Measurements from ENCODE around the gene ZNF883. TPM values are rescaled to one million over a fixed set of nuclear protein-coding genes. Genes with fewer than 3 reads are reported as not detected.

ZNF883 gene
- total RNA-seq, 1 experiment from 2014 or later, result not detected

DNA sequence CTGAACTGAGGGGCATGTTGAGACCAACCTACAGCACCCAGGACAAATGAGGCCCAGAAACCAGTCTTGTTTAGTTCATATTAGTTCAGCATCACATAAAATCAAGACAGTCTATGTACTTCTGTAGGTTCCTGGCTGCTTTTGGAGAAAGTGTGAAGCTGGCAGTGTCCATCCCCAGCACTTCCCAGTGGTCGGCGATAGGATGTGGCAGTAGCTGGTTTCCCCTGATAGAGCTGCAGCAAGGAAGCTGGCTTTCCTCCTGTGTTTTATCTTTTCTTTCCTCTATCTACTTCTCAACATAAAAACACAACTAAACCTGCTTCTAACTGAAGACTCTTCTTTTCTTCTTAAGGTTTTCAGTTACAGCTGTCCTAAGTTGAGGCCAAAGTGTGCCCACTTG, 78.3 kb downstream of the ZNF883 start:
- intact Hi-C loops (cut with micrococcal nuclease), result loop anchor here (10.0 kb wide), 1 partner anchor 161 kb away; no protein-coding TSS in a partner anchor
- RAD21 ChIA-PET (ENCODE audit: low non-redundant PET in 1 of 2, low total read pairs in 2 of 2, uncharacterized antibody in 2 of 2, unreplicated experiment in 2 of 2), result no interaction called here
- no peaks in the 10 kb centered on the region for H4K20me1 ChIP-seq (ENCODE audit: insufficient read depth)
- H3K4me1 ChIP-seq (ENCODE audit: control insufficient read depth in 1 of 2, insufficient read depth in 2 of 2, low read length in 2 of 2), result no peaks in the 10 kb centered on the region
- H2AFZ ChIP-seq (ENCODE audit: low read depth, low read length, poor library complexity, severe bottlenecking), result no peak overlapping the region
- no TSS peak for BruUV-seq (replicated peaks)
- DNase-seq (ENCODE audit: low read depth, low spot score) (no peak), ATAC-seq (no peak)
- no peaks in the 10 kb centered on the region for H3K9me3 ChIP-seq (ENCODE audit: control insufficient read depth in 1 of 2, insufficient read depth in 1 of 2, low read depth in 1 of 2, low read length in 2 of 2)
- H3K79me2 ChIP-seq (ENCODE audit: insufficient read depth, low read length), result no peaks in the 10 kb centered on the region
- POLR2A ChIA-PET, result no interaction called here
- H3K9ac ChIP-seq (ENCODE audit: low read length), result no peak overlapping the region
- H3K4me3 ChIP-seq (replicated peaks in 1 of 2; ENCODE audit: low read depth in 1 of 2, low read length in 2 of 2), result no peak overlapping the region
- CTCF ChIA-PET, result no interaction called here
- no peak overlapping the region for H3K4me2 ChIP-seq (ENCODE audit: low read length)
- TF ChIP-seq, protein P1, sequence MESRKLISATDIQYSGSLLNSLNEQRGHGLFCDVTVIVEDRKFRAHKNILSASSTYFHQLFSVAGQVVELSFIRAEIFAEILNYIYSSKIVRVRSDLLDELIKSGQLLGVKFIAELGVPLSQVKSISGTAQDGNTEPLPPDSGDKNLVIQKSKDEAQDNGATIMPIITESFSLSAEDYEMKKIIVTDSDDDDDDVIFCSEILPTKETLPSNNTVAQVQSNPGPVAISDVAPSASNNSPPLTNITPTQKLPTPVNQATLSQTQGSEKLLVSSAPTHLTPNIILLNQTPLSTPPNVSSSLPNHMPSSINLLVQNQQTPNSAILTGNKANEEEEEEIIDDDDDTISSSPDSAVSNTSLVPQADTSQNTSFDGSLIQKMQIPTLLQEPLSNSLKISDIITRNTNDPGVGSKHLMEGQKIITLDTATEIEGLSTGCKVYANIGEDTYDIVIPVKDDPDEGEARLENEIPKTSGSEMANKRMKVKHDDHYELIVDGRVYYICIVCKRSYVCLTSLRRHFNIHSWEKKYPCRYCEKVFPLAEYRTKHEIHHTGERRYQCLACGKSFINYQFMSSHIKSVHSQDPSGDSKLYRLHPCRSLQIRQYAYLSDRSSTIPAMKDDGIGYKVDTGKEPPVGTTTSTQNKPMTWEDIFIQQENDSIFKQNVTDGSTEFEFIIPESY (IDR thresholded peaks at IDR 0.05; ENCODE audit: extremely low read depth, insufficient replicate concordance, low read length), result no peak
- TF ChIP-seq ELF1 (IDR thresholded peaks at IDR 0.05; ENCODE audit: borderline replicate concordance, low read depth), result no peak
- TF ChIP-seq SRF (IDR thresholded peaks at IDR 0.05; ENCODE audit: low read depth), result no peak
- TF ChIP-seq, protein P2, sequence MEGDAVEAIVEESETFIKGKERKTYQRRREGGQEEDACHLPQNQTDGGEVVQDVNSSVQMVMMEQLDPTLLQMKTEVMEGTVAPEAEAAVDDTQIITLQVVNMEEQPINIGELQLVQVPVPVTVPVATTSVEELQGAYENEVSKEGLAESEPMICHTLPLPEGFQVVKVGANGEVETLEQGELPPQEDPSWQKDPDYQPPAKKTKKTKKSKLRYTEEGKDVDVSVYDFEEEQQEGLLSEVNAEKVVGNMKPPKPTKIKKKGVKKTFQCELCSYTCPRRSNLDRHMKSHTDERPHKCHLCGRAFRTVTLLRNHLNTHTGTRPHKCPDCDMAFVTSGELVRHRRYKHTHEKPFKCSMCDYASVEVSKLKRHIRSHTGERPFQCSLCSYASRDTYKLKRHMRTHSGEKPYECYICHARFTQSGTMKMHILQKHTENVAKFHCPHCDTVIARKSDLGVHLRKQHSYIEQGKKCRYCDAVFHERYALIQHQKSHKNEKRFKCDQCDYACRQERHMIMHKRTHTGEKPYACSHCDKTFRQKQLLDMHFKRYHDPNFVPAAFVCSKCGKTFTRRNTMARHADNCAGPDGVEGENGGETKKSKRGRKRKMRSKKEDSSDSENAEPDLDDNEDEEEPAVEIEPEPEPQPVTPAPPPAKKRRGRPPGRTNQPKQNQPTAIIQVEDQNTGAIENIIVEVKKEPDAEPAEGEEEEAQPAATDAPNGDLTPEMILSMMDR (IDR thresholded peaks at IDR 0.05 in 2 of 3, conservative IDR thresholded peaks at IDR 0.05 in 1 of 3; ENCODE audit: borderline replicate concordance in 1 of 3, insufficient read depth in 1 of 3, low read depth in 2 of 3, low read length in 2 of 3), result no peak
- TF ChIP-seq FOSL1 (IDR thresholded peaks at IDR 0.05; ENCODE audit: low read depth), result no peak
- TF ChIP-seq CEBPB (IDR thresholded peaks at IDR 0.05; ENCODE audit: low read depth), result no peak
- no peak for TF ChIP-seq POLR2AphosphoS5 (IDR thresholded peaks at IDR 0.05; ENCODE audit: low read depth, low read length)
- H3K27me3 ChIP-seq (ENCODE audit: insufficient read depth, low read length), result peaks cover 2% of the 10 kb centered on the region; the same call in 1 of the 2 replicates
- no peak overlapping the region for H3K27ac ChIP-seq (ENCODE audit: low read depth, low read length)
- H3K36me3 ChIP-seq (ENCODE audit: control insufficient read depth in 1 of 2, insufficient read depth in 2 of 2, low read length in 2 of 2), result no peaks in the 10 kb centered on the region
- H3K9me2 ChIP-seq (ENCODE audit: insufficient read depth), result no peaks in the 10 kb centered on the region

Data from HCT116 (cell line).